ENCODE results near the gene SCN9A. TPM values are rescaled to one million over a fixed set of nuclear protein-coding genes. Genes with fewer than 3 reads are reported as not detected.
"Not testable (repeated sequence)": the region's sequence is repeated elsewhere in the genome, so short reads cannot be mapped to it uniquely, and the experiment has no call there.

SCN9A gene
- total RNA-seq, 1 donor from 2014 or later: 121 TPM

- DNase-seq: no peak
Measured at GRCh38 chr2:166373951-166374350, 1.8 kb downstream of the SCN9A start.

GRCh38 chr2:166373539-166373938, 2.2 kb downstream of the SCN9A start:
- DNase-seq: no peak

- DNase-seq: no peak
Measured at GRCh38 chr2:166373105-166373504, 2.6 kb downstream of the SCN9A start.

- no peak for DNase-seq
Measured at GRCh38 chr2:166372046-166372445, 3.7 kb downstream of the SCN9A start.

GRCh38 chr2:166365803-166366420, 9.8 kb downstream of the SCN9A start:
- DNase-seq: no peak

GRCh38 chr2:166365239-166365638, 10.5 kb downstream of the SCN9A start:
- DNase-seq: no peak

- no peak for DNase-seq
Measured at GRCh38 chr2:166364476-166365161, 11.1 kb downstream of the SCN9A start.

- DNase-seq: no peak
Measured at GRCh38 chr2:166361351-166362153, 14.2 kb downstream of the SCN9A start.

- no peak for DNase-seq
Measured at GRCh38 chr2:166360906-166361305, 14.8 kb downstream of the SCN9A start.

- no peak for DNase-seq
Measured at GRCh38 chr2:166360426-166360825, 15.3 kb downstream of the SCN9A start.

- DNase-seq: not testable (repeated sequence)
Measured at GRCh38 chr2:166357950-166358321, 17.8 kb downstream of the SCN9A start.

- DNase-seq: no peak
Measured at GRCh38 chr2:166357068-166357949, 18.4 kb downstream of the SCN9A start.

- no peak for DNase-seq
Measured at GRCh38 chr2:166351319-166351718, 24.4 kb downstream of the SCN9A start.

- DNase-seq: no peak
Measured at GRCh38 chr2:166350525-166350924, 25.2 kb downstream of the SCN9A start.

- no peak for DNase-seq
Measured at GRCh38 chr2:166344286-166345113, 31.2 kb downstream of the SCN9A start.

- DNase-seq: no peak
Measured at GRCh38 chr2:166343467-166343866, 32.3 kb downstream of the SCN9A start.

GRCh38 chr2:166341426-166341825, 34.3 kb downstream of the SCN9A start:
- no peak for DNase-seq

GRCh38 chr2:166338831-166339339, 36.9 kb downstream of the SCN9A start:
- DNase-seq: no peak

- DNase-seq: no peak
Measured at GRCh38 chr2:166337932-166338331, 37.8 kb downstream of the SCN9A start.

GRCh38 chr2:166335284-166335683, 40.5 kb downstream of the SCN9A start:
- no peak for DNase-seq

- DNase-seq: no peak
Measured at GRCh38 chr2:166334805-166335204, 40.9 kb downstream of the SCN9A start.
